Measurements from ENCODE around the gene SULT1C2.

DNA sequence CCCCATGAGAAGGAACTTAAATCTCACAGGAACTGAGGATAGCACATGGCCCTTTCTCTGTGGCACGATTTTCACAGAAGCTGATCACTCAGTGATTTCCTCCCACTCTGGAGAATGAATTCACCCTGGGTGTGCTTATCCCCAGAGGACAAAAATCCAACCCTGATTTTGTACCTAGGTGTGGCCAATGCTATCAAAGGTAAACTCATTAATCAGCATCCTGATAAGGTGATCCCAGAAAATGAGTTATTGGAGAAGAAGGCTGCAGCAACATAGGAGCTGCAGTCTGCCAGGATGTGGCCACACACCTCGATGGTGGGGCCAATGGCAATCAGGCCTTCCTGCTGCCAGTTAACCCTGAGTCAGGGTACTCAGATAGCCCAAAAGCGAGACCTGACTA is 8.2 kb upstream of the SULT1C2 start:
- TF ChIP-seq, protein P1, sequence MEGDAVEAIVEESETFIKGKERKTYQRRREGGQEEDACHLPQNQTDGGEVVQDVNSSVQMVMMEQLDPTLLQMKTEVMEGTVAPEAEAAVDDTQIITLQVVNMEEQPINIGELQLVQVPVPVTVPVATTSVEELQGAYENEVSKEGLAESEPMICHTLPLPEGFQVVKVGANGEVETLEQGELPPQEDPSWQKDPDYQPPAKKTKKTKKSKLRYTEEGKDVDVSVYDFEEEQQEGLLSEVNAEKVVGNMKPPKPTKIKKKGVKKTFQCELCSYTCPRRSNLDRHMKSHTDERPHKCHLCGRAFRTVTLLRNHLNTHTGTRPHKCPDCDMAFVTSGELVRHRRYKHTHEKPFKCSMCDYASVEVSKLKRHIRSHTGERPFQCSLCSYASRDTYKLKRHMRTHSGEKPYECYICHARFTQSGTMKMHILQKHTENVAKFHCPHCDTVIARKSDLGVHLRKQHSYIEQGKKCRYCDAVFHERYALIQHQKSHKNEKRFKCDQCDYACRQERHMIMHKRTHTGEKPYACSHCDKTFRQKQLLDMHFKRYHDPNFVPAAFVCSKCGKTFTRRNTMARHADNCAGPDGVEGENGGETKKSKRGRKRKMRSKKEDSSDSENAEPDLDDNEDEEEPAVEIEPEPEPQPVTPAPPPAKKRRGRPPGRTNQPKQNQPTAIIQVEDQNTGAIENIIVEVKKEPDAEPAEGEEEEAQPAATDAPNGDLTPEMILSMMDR (IDR thresholded peaks at IDR 0.05): no peak
- no peak for TF ChIP-seq EZH2 (IDR thresholded peaks at IDR 0.05)
